ENCODE measurements around the gene SNTB2. TPM values are rescaled to one million over a fixed set of nuclear protein-coding genes. Genes with fewer than 3 reads are reported as not detected.

Gene SNTB2
- polyA plus RNA-seq, 1 experiment = 62.6 TPM

- no peak for TF ChIP-seq CTCF (IDR thresholded peaks at IDR 0.05; ENCODE audit: low read depth, low read length)
- Histone ChIP-seq H3K27ac (ENCODE audit: low read depth, low read length) (no peak overlapping the region), H3K4me3 (ENCODE audit: low read depth, low read length) (no peak overlapping the region), H3K9me3 (ENCODE audit: control insufficient read depth, insufficient read depth, low read length) (no peaks in the 10 kb centered on the region), H3K27me3 (ENCODE audit: control insufficient read depth, insufficient read depth, low read length) (no peaks in the 10 kb centered on the region)
- ChIA-PET CTCF (interaction anchor here (1.0 kb wide), 1 partner anchor 200 kb away, joined by 4 read pairs; no protein-coding TSS in a partner anchor), POLR2A (interaction anchor here (0.6 to 0.7 kb wide), 2 partner anchors 10 to 20 kb away, joined by 3 to 4 read pairs; no protein-coding TSS in a partner anchor)
- no peak for DNase-seq (ENCODE audit: low read depth, low spot score)
Measured at GRCh38 chr16:69350536-69351133, 163.7 kb downstream of the SNTB2 start.

GRCh38 chr16:69351309-69352027 lies 164.5 kb downstream of the SNTB2 start, which contains the start of gene TMED6:
TMED6 (minus strand) TSS chr16:69351786; CDS start chr16:69351753, 33 bp downstream.
- ChIA-PET CTCF (interaction anchor here (1.0 kb wide), 1 partner anchor 201 kb away, joined by 4 read pairs; no protein-coding TSS in a partner anchor), POLR2A (no interaction called here)
- no peak within 1 kb of the TSS for H3K27ac ChIP-seq (ENCODE audit: low read depth, low read length)
- H3K4me3 ChIP-seq (ENCODE audit: low read depth, low read length) = no peak within 1 kb of the TSS
- no peak for TF ChIP-seq CTCF (IDR thresholded peaks at IDR 0.05; ENCODE audit: low read depth, low read length)
- no peaks in the 10 kb centered on the region for H3K9me3 ChIP-seq (ENCODE audit: control insufficient read depth, insufficient read depth, low read length)
- no peaks in the 10 kb centered on the region for H3K27me3 ChIP-seq (ENCODE audit: control insufficient read depth, insufficient read depth, low read length)
- DNase-seq (ENCODE audit: low read depth, low spot score) = no peak

Small RNAs within 50 kb of the gene (small RNA-seq; reads per million reads assigned to genes)
- not detected for gene RF00019 (ENCODE audit: insufficient read length, low read depth)
- not detected for gene RNU6-22P (ENCODE audit: insufficient read length, low read depth)

Other genes starting within 250 kb of the SNTB2 start
- 0.62 and 0.92 TPM in 2 replicates for gene HAS3, start 81.5 kb upstream of the SNTB2 start, polyA plus RNA-seq (2011; rRNA removed)
- gene CHTF8, start 54.6 kb upstream of the SNTB2 start, polyA plus RNA-seq (2011; rRNA removed) = 84.8 and 112 TPM in 2 replicates
- gene UTP4, start 54.5 kb upstream of the SNTB2 start, polyA plus RNA-seq (2011; rRNA removed) = 54.2 and 54.3 TPM in 2 replicates
- 12.8 and 16.6 TPM in 2 replicates for gene VPS4A, start 124.2 kb downstream of the SNTB2 start, polyA plus RNA-seq (2011; rRNA removed)
- 5.4 and 6.4 TPM in 2 replicates for gene PDF, start 143.4 kb downstream of the SNTB2 start, polyA plus RNA-seq (2011; rRNA removed)
- gene COG8, start 152.4 kb downstream of the SNTB2 start, polyA plus RNA-seq (2011; rRNA removed) = 22.6 and 27.5 TPM in 2 replicates
- 12.1 and 13.6 TPM in 2 replicates for gene NIP7, start 152.6 kb downstream of the SNTB2 start, polyA plus RNA-seq (2011; rRNA removed)
- not detected in 2 replicates for gene TMED6, start 164.6 kb downstream of the SNTB2 start, polyA plus RNA-seq (2011; rRNA removed)
- 17.8 and 19.5 TPM in 2 replicates for gene TERF2, start 198.8 kb downstream of the SNTB2 start, polyA plus RNA-seq (2011; rRNA removed)
- 148 and 155 TPM in 2 replicates for gene CYB5B, start 237.5 kb downstream of the SNTB2 start, polyA plus RNA-seq (2011; rRNA removed)

Data from AG04450 (cell line).